Fibroblast of the aortic adventitia (primary cell): ENCODE data around the gene ULK4. TPM values are rescaled to one million over a fixed set of nuclear protein-coding genes. Genes with fewer than 3 reads are reported as not detected.

Experiments
- DNase-seq: peaks from one replicate; pipeline ENCODE4 v3.0.0-alpha.2; 2010; ENCODE audit warnings: low read depth
- H3K4me3 ChIP-seq: 2 replicates; pipeline ENCODE4 v1.5.1; 2011; ENCODE audit warnings: low read depth, mild to moderate bottlenecking, control low read depth, low read length, moderate library complexity
- CTCF ChIP-seq: IDR thresholded peaks from 2 replicates; pipeline ENCODE4 v1.5.1; 2011; ENCODE audit warnings: mild to moderate bottlenecking, low read length, control low read depth, inconsistent platforms; ENCODE audit not compliant: insufficient read depth
- total RNA-seq: library from RNA; depleted of rRNA; stranded (reverse); fragments of >200 nt; gene quantifications from 2 replicates; pipeline ENCODE4 v1.2.3, GENCODE V29; 2012; ENCODE audit warnings: low replicate concordance

The ULK4 gene
- total RNA-seq, 1 donor = 16.1 TPM

- peak; percentile 20 for DNase-seq
- no peak for TF ChIP-seq CTCF
- no peak overlapping the region for H3K4me3 ChIP-seq
Measured at GRCh38 chr3:41690766-41691563, 270.9 kb downstream of the ULK4 start.

- TF ChIP-seq CTCF = no peak
- peak; percentile 92 for DNase-seq
- H3K4me3 ChIP-seq = no peak overlapping the region
Measured at GRCh38 chr3:41688595-41689380, 273.1 kb downstream of the ULK4 start.

- TF ChIP-seq CTCF = no peak
- peak; percentile 20 for DNase-seq
- H3K4me3 ChIP-seq = no peak overlapping the region
Measured at GRCh38 chr3:41684797-41685735, 276.8 kb downstream of the ULK4 start.

- TF ChIP-seq CTCF = no peak
- no peak for DNase-seq
- no peak overlapping the region for H3K4me3 ChIP-seq
Measured at GRCh38 chr3:41683666-41684350, 278.1 kb downstream of the ULK4 start.

- no peak for TF ChIP-seq CTCF
- H3K4me3 ChIP-seq = no peak overlapping the region
- peak; percentile 51 for DNase-seq
Measured at GRCh38 chr3:41682996-41683395, 278.9 kb downstream of the ULK4 start.

- TF ChIP-seq CTCF = no peak
- H3K4me3 ChIP-seq = no peak overlapping the region
- DNase-seq = no peak
Measured at GRCh38 chr3:41682382-41682781, 279.5 kb downstream of the ULK4 start.
